Left ventricle myocardium inferior (tissue), 1 donor: ENCODE data around the gene TXNRD2. TPM values are rescaled to one million over a fixed set of nuclear protein-coding genes. Genes with fewer than 3 reads are reported as not detected.
"Not testable (repeated sequence)": the region's sequence is repeated elsewhere in the genome, so short reads cannot be mapped to it uniquely, and the experiment has no call there.

Experiments used
- DNase-seq: peaks from one replicate; pipeline ENCODE4 v3.0.0-alpha.2; 2020
- H3K27ac ChIP-seq: fragments of 200-600 bp; replicated peaks from 2 replicates; pipeline ENCODE4 v1.8.0; 2021
- H3K27me3 ChIP-seq: fragments of 200-600 bp; 2 replicates; pipeline ENCODE4 v1.8.0; 2021; ENCODE audit warnings: low read depth
- H3K36me3 ChIP-seq: fragments of 200-600 bp; 2 replicates; pipeline ENCODE4 v1.8.0; 2021
- H3K4me1 ChIP-seq: fragments of 200-600 bp; 2 replicates; pipeline ENCODE4 v1.8.0; 2021
- H3K4me3 ChIP-seq: fragments of 200-600 bp; 2 replicates; pipeline ENCODE4 v1.8.0; 2021; ENCODE audit warnings: mild to moderate bottlenecking, moderate library complexity
- H3K9me3 ChIP-seq: fragments of 200-600 bp; replicated peaks from 2 replicates; pipeline ENCODE4 v1.8.0; 2021
- intact Hi-C: fragments of 100-400 bp; cut with micrococcal nuclease; formaldehyde crosslinking; loops from one replicate; pipeline ENCODE4 v1.11.0; 2022
- total RNA-seq: library from RNA; stranded (reverse); fragmentation: NEBNext Ultra II Directional; extraction: Animal tissue kit (Norgen Biotek cat#: 25700); gene quantifications from one replicate; pipeline ENCODE4 v1.2.1, GENCODE V29; 2021
- TF ChIP-seq, protein P1 (sequence below): fragments of 200-600 bp; IDR thresholded peaks from 2 replicates; pipeline ENCODE4 v1.8.0; 2021; ENCODE audit warnings: antibody characterized with exemption, mild to moderate bottlenecking, borderline replicate concordance
- donor health status: DM: no; HTN: yes; CAD: no; lungs with severe emphysema.

TXNRD2 gene
- total RNA-seq, 1 donor from 2014 or later: 35.2 TPM

DNA sequence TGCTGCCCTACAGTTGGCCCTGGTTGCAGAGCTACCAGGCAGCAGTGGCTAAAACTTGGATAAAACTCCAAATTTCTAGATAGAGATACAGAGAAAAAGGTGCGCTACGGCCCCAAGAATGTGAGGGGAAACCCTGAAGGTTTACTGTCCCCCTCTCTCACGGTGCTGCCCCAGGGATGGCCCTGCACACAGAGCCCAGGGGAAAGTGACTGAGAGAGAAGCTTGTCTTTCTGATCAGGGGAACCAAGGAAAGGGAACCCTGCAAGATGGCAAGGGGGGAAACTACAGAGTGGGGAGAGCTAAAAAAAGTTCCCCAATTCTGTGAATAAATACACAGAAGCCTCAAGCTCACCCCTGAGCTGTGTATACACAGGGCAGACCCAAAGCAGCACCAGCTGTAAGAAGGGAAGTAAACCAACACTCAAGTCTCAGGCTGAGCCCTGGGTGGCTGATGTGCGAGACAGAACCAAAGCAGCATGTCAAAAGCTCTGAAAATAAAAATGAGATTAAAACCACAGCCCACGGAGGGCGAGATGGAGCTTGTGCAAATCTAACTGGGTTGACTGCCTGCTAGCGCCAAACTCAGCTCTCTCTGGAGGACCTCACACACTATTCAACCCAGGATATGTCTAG lies 109.0 kb downstream of the TXNRD2 start:
- no peak for DNase-seq
- Histone ChIP-seq H3K36me3 (no peaks in the 10 kb centered on the region), H3K4me1 (no peaks in the 10 kb centered on the region), H3K9me3 (no peaks in the 10 kb centered on the region), H3K27me3 (no peaks in the 10 kb centered on the region), H3K4me3 (no peak overlapping the region), H3K27ac (no peak overlapping the region)
- TF ChIP-seq, protein P1, sequence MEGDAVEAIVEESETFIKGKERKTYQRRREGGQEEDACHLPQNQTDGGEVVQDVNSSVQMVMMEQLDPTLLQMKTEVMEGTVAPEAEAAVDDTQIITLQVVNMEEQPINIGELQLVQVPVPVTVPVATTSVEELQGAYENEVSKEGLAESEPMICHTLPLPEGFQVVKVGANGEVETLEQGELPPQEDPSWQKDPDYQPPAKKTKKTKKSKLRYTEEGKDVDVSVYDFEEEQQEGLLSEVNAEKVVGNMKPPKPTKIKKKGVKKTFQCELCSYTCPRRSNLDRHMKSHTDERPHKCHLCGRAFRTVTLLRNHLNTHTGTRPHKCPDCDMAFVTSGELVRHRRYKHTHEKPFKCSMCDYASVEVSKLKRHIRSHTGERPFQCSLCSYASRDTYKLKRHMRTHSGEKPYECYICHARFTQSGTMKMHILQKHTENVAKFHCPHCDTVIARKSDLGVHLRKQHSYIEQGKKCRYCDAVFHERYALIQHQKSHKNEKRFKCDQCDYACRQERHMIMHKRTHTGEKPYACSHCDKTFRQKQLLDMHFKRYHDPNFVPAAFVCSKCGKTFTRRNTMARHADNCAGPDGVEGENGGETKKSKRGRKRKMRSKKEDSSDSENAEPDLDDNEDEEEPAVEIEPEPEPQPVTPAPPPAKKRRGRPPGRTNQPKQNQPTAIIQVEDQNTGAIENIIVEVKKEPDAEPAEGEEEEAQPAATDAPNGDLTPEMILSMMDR: no peak
- intact Hi-C loops: no loop called here

DNA sequence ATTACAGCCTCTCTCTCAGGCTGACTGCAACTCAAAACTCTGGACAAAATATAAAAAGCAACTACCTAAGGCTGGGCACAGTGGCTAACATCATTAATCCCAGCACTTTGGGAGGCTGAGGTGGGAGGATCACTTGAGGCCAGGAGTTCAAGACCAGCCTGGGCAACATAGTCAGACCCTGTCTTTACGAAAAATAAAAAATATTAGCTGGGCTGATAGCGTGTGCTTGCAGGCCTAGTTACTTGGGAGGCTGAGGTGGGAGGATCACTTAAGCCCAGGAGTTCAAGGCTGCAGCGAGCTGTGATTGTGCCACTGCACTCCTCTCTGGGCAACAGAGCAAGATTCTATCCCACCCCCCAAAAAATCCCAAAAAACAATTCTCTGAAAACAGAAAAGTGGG lies 109.6 kb downstream of the TXNRD2 start:
- H3K36me3 ChIP-seq, intact Hi-C loops, H3K9me3 ChIP-seq, H3K4me3 ChIP-seq, H3K27ac ChIP-seq, H3K27me3 ChIP-seq, H3K4me1 ChIP-seq, DNase-seq: not testable (repeated sequence)

DNA sequence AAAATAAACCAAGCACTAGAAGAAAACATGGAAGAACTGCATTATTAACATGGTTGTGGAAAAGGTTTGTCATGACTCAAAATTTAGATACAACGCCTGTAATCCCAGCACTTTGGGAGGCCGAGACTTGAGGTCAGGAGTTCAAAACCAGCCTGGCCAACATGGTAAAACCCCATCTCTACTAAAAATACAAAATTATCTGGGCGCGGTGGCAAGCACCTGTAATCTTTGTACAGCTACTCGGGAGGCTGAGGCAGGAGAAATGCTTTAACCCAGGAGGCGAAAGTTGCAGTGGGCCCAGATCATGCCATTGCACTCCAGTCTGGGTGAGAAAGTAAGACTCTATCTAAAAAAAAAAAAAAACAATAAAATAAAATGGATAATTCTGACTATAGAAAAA lies 110.6 kb downstream of the TXNRD2 start:
- H3K36me3 ChIP-seq: no peaks in the 10 kb centered on the region
- no peak overlapping the region for H3K27ac ChIP-seq
- no peaks in the 10 kb centered on the region for H3K9me3 ChIP-seq
- H3K4me1 ChIP-seq: no peaks in the 10 kb centered on the region
- DNase-seq: no peak
- H3K4me3 ChIP-seq: no peak overlapping the region
- intact Hi-C loops: no loop called here
- no peaks in the 10 kb centered on the region for H3K27me3 ChIP-seq
- TF ChIP-seq, protein P1: no peak

DNA sequence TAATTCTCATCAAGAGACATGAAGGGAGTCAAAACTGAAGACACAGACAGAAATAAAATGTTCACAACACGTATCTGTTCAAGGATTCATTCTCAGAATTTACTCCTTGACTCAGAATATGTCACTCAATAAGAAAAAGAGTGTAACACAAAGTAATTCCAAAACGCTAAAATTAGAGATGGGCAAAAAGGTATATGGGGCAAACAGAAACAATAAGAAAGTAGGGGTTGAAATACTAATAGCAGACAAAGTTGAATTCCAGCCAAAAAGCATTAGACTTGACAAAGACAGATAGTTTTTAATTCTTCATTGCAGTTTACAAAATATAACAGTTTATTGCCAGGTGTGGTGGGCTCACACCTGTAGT lies 113.6 kb downstream of the TXNRD2 start:
- Histone ChIP-seq H3K36me3 (no peaks in the 10 kb centered on the region), H3K4me3 (no peak overlapping the region), H3K4me1 (no peaks in the 10 kb centered on the region), H3K27me3 (no peaks in the 10 kb centered on the region), H3K27ac (no peak overlapping the region), H3K9me3 (no peaks in the 10 kb centered on the region)
- intact Hi-C loops: no loop called here
- TF ChIP-seq, protein P1: no peak
- no peak for DNase-seq

DNA sequence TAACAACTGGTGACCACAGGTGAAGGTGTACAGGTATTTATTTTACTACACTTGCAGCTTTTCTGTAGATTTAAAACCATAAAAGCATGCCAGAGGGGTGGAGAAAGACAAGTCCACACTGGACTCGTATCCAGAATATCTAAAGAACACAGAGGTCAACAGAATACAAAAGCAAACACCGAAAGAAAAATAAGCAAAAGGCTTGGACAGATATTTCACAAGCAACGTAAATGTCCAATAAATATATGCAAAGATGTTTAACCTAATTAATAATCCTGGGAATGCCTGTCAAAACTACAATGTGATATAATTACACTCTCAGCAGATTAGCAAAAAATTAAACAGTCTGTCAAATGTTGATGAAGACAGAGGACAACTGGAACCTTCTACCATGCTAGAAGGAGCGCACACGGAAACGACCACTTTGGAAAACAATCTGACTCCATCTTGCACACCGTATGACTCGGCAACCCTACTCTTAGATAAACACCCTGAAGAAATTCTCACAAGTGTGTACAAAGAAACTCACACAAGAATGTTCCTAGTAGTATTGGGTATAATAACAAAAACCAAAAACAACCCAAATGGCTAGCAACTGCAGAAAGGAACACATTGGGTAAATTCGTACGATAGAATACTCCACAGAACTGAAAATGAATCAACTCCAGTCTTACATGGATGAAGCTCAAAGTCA lies 114.1 kb downstream of the TXNRD2 start:
- TF ChIP-seq, protein P1: no peak
- no peaks in the 10 kb centered on the region for H3K4me1 ChIP-seq
- no peak overlapping the region for H3K27ac ChIP-seq
- no peaks in the 10 kb centered on the region for H3K36me3 ChIP-seq
- H3K27me3 ChIP-seq: no peaks in the 10 kb centered on the region
- intact Hi-C loops: no loop called here
- DNase-seq: no peak
- no peak overlapping the region for H3K4me3 ChIP-seq
- no peaks in the 10 kb centered on the region for H3K9me3 ChIP-seq

DNA sequence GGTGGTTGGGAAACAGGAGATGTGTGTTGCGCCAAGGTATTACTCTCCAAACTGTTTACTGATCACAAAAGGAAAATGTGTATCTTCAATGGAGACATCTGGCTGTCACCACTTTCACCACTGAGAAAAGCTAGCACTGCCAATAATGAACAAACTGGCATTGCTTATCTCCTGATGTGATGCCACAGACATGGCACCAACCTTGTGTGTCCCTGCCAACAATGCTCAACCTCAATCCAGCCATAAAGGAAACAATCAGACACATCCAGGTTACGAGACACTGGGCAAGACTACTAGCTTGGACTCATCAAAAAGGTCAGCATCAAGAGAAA lies 115.0 kb downstream of the TXNRD2 start:
- TF ChIP-seq, protein P1: no peak
- intact Hi-C loops: no loop called here
- no peak overlapping the region for H3K27ac ChIP-seq
- DNase-seq: no peak
- H3K36me3 ChIP-seq: no peaks in the 10 kb centered on the region
- H3K27me3 ChIP-seq: no peaks in the 10 kb centered on the region
- H3K4me3 ChIP-seq: no peak overlapping the region
- H3K4me1 ChIP-seq: no peaks in the 10 kb centered on the region
- H3K9me3 ChIP-seq: no peaks in the 10 kb centered on the region
